ENCODE data around the gene NPM1. TPM values are rescaled to one million over a fixed set of nuclear protein-coding genes. Genes with fewer than 3 reads are reported as not detected.

The NPM1 gene
- total RNA-seq, 1 donor from 2014 or later = 1,157 TPM

DNA sequence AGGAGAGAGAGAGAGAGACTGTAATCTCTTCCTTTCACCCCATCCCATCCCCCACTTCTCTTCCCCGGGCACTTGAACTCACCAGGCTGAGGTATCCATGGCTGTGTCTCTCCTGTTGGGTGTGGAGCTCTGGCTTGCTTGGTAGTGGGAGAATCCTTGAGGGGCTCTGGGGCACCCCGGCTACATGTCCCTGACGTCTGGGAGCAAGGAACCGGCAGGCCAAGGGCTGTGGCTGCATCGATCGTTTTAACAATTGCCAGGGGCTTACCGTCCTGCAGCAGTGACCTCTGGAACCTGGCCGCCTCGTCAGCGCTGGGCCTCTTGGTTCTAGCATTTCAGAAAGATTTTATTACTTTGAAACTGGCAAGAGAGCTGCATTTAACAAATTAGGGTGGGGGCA lies 61.8 kb downstream of the NPM1 start:
- Mint-ChIP-seq H3K9me3 (ENCODE audit: unreplicated experiment) (no peaks in the 10 kb centered on the region), H3K4me1 (ENCODE audit: unreplicated experiment) (peaks cover 30% of the 10 kb centered on the region)

DNA sequence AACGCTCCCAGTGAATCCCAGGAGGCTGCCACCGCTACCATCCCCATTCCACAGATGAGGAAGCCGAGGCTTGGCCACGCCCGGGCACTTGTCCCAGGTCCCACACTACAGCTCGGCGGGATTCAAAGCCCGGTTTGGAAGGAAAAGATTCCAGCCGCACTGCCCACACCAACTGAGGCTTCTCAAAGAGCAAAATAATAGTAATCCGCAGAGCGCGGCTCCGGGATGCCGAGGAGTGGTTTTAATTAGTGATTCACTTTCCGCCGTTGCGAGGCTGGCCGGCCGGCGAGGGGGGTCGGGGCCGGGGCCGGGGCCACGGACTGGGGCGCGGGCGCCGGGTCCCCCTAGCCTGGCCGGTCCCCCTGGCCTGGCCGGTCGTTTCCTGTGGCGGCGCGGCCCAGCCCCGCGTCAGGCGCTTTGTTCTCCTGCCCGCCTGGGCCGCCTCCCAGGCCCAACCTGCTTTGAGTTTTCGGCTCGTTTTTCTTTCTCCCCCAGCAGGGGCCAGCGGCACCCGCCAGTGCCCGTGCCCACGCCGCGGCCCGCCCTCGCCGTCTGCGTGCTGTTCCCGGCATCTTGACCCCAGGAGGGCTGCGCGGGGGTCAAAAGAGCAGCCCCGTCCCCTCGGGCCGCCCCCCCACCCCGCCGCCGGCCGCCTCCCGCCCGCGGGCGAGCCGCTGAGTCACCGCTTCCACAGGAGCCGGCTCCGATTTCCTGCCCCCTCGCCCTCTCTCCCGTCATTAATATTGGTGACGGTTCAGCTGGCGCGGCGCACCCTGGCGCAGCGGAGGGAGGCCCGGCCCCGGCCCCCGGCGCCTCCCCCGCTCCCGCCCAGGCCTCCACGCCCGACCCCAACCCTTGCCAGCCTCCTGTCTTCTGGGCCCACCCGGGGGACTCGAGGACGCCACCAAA lies 63.0 kb downstream of the NPM1 start:
- DNase-seq (ENCODE audit: extremely low spot score, unreplicated experiment) = peak; percentile 92
- Mint-ChIP-seq H3K4me1 (ENCODE audit: unreplicated experiment) (peaks cover 28% of the 10 kb centered on the region), H3K27ac (ENCODE audit: unreplicated experiment) (peak overlapping the region; percentile 84), H3K36me3 (ENCODE audit: unreplicated experiment) (no peaks in the 10 kb centered on the region), H3K27me3 (ENCODE audit: unreplicated experiment) (no peaks in the 10 kb centered on the region), H3K4me3 (ENCODE audit: unreplicated experiment) (peak overlapping the region; percentile 51), H3K9me3 (ENCODE audit: unreplicated experiment) (no peaks in the 10 kb centered on the region)
- TF ChIP-seq, protein P1, sequence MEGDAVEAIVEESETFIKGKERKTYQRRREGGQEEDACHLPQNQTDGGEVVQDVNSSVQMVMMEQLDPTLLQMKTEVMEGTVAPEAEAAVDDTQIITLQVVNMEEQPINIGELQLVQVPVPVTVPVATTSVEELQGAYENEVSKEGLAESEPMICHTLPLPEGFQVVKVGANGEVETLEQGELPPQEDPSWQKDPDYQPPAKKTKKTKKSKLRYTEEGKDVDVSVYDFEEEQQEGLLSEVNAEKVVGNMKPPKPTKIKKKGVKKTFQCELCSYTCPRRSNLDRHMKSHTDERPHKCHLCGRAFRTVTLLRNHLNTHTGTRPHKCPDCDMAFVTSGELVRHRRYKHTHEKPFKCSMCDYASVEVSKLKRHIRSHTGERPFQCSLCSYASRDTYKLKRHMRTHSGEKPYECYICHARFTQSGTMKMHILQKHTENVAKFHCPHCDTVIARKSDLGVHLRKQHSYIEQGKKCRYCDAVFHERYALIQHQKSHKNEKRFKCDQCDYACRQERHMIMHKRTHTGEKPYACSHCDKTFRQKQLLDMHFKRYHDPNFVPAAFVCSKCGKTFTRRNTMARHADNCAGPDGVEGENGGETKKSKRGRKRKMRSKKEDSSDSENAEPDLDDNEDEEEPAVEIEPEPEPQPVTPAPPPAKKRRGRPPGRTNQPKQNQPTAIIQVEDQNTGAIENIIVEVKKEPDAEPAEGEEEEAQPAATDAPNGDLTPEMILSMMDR (IDR thresholded peaks at IDR 0.05) = no peak

More for the DNA sequence above, 61.8 kb downstream of the NPM1 start:
- TF ChIP-seq, protein P1 (IDR thresholded peaks at IDR 0.05) = no peak
- H3K4me3 Mint-ChIP-seq (ENCODE audit: unreplicated experiment) = no peak overlapping the region
- no peaks in the 10 kb centered on the region for H3K27me3 Mint-ChIP-seq (ENCODE audit: unreplicated experiment)
- H3K27ac Mint-ChIP-seq (ENCODE audit: unreplicated experiment) = no peak overlapping the region
- no peak for DNase-seq (ENCODE audit: extremely low spot score, unreplicated experiment)
- no peaks in the 10 kb centered on the region for H3K36me3 Mint-ChIP-seq (ENCODE audit: unreplicated experiment)

DNA sequence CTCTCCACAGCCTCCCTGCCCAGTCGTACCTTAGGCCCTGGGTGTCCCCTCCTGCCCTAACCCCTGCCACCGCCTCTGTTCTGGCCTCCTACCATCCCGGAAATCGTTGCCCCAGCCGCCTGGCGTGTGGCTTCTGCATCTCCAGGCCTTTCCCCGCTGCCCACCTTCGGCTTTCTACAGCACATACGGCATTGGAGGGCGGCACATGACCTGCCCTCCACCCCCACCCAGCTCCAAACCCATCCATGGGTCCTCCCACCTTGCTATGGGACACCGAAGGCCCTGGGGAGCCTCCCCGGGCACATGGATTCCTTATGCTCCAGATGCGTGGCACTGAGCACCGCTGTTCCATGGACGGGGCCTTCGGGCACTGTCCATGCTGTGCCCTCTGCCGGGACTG lies 63.8 kb downstream of the NPM1 start:
- TF ChIP-seq, protein P1 (IDR thresholded peaks at IDR 0.05) = no peak
- no peaks in the 10 kb centered on the region for H3K36me3 Mint-ChIP-seq (ENCODE audit: unreplicated experiment)
- no peaks in the 10 kb centered on the region for H3K9me3 Mint-ChIP-seq (ENCODE audit: unreplicated experiment)
- no peak for DNase-seq (ENCODE audit: extremely low spot score, unreplicated experiment)
- H3K27me3 Mint-ChIP-seq (ENCODE audit: unreplicated experiment) = no peaks in the 10 kb centered on the region
- peaks cover 28% of the 10 kb centered on the region for H3K4me1 Mint-ChIP-seq (ENCODE audit: unreplicated experiment)
- H3K4me3 Mint-ChIP-seq (ENCODE audit: unreplicated experiment) = peak overlapping the region; percentile 23
- peak overlapping the region; percentile 66 for H3K27ac Mint-ChIP-seq (ENCODE audit: unreplicated experiment)

DNA sequence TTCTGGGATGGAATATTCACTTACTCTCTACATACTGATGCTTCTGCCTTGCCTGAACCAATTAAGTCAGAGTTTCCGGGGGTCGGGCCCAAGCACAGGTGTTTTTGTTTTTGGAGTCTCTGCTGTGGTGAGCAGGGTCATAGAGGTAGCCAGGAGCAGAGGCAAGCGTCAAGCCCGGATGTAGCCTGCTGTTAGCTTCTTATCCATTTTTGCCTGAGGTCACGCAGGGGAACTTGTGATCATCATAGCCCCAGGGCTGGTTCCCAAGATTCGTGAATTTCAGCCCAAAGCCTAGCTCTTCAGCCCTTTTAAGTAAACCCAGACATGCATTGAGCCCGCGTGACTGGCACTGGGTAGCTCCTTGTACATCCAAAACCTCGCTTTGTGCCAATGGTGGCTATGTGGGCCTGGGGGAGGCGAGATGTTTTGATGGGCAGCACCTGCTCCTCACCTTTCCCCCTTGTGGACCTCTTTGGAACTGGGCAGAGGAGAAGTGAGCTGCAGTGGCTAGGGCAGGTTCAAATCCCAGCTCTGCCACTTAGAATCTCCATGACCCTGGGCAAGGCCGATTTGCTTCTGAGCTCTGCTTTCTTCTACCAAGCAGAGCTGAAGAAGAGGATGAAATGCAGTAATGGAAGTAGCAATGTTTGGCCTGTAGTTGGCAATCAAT lies 65.5 kb downstream of the NPM1 start:
- H3K36me3 Mint-ChIP-seq (ENCODE audit: unreplicated experiment) = no peaks in the 10 kb centered on the region
- no peak overlapping the region for H3K27ac Mint-ChIP-seq (ENCODE audit: unreplicated experiment)
- no peaks in the 10 kb centered on the region for H3K27me3 Mint-ChIP-seq (ENCODE audit: unreplicated experiment)
- no peaks in the 10 kb centered on the region for H3K9me3 Mint-ChIP-seq (ENCODE audit: unreplicated experiment)
- DNase-seq (ENCODE audit: extremely low spot score, unreplicated experiment) = no peak
- H3K4me1 Mint-ChIP-seq (ENCODE audit: unreplicated experiment) = peaks cover 21% of the 10 kb centered on the region
- TF ChIP-seq, protein P1 (IDR thresholded peaks at IDR 0.05) = no peak
- H3K4me3 Mint-ChIP-seq (ENCODE audit: unreplicated experiment) = no peak overlapping the region

DNA sequence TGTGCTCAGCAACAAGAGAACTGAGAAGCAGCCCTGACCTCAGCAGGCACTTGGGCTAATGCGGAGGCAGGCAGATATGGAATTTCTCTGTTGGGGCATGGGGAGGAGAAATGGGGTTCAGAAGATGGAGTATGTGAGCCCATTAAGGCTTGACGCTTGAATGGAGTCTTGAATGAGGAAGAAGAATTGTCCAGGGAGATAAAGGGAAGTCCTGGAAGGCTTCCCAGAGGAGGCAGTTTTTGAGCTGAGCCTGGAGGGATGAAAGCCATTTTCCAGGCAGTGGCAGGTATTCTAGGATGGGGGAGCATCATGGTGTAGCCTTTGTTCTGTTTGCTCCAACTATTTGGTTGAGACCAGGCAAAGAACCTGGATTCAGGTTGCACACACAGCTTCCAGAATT lies 66.3 kb downstream of the NPM1 start:
- DNase-seq (ENCODE audit: extremely low spot score, unreplicated experiment) = no peak
- peaks cover 17% of the 10 kb centered on the region for H3K4me1 Mint-ChIP-seq (ENCODE audit: unreplicated experiment)
- no peaks in the 10 kb centered on the region for H3K36me3 Mint-ChIP-seq (ENCODE audit: unreplicated experiment)
- TF ChIP-seq, protein P1 (IDR thresholded peaks at IDR 0.05) = no peak
- no peak overlapping the region for H3K27ac Mint-ChIP-seq (ENCODE audit: unreplicated experiment)
- H3K9me3 Mint-ChIP-seq (ENCODE audit: unreplicated experiment) = no peaks in the 10 kb centered on the region
- no peaks in the 10 kb centered on the region for H3K27me3 Mint-ChIP-seq (ENCODE audit: unreplicated experiment)
- H3K4me3 Mint-ChIP-seq (ENCODE audit: unreplicated experiment) = no peak overlapping the region
